PC-3 (cell line): Measurements from ENCODE around the gene MCU.

ENCODE experiments used
- EZH2 ChIP-seq: fragments of 300-600 bp; sonication (generic); IDR thresholded peaks from one replicate; pipeline ENCODE4 v1.6.1; 2017; ENCODE audit warnings: antibody characterized with exemption, mild to moderate bottlenecking, low read length; ENCODE audit not compliant: unreplicated experiment
- EZH2phosphoT487 ChIP-seq: fragments of 300-600 bp; sonication (generic); IDR thresholded peaks from 2 replicates; pipeline ENCODE4 v1.6.1; 2018; ENCODE audit warnings: mild to moderate bottlenecking, antibody characterized with exemption, low read length, borderline replicate concordance
- TF ChIP-seq, protein P1 (sequence below): fragments of 300-600 bp; sonication (generic); conservative IDR thresholded peaks from 2 replicates; pipeline ENCODE4 v1.5.1; 2017; ENCODE audit warnings: antibody characterized with exemption, low read depth, mild to moderate bottlenecking, low read length

DNA sequence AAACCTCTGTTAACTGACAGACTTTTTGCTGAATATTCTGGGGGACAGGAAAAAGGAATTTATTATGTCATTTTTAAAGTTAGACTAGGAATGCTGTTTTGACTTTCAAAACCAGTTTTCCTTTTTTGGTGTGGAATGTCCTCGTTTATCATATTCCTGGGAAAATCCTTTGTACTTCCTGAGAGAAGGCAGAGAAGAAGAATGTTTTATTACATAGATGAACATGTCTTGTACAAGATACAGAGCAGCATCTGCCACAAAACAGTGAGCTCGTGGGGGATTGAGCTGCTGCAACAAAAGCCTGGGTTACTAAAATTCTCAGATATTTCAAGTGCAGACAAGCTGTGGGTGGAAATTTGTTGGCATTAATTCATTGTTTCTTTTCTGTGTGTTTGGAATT, 20.2 kb downstream of the MCU start:
- TF ChIP-seq, protein P1, sequence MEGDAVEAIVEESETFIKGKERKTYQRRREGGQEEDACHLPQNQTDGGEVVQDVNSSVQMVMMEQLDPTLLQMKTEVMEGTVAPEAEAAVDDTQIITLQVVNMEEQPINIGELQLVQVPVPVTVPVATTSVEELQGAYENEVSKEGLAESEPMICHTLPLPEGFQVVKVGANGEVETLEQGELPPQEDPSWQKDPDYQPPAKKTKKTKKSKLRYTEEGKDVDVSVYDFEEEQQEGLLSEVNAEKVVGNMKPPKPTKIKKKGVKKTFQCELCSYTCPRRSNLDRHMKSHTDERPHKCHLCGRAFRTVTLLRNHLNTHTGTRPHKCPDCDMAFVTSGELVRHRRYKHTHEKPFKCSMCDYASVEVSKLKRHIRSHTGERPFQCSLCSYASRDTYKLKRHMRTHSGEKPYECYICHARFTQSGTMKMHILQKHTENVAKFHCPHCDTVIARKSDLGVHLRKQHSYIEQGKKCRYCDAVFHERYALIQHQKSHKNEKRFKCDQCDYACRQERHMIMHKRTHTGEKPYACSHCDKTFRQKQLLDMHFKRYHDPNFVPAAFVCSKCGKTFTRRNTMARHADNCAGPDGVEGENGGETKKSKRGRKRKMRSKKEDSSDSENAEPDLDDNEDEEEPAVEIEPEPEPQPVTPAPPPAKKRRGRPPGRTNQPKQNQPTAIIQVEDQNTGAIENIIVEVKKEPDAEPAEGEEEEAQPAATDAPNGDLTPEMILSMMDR = no peak
- no peak for TF ChIP-seq EZH2
- TF ChIP-seq EZH2phosphoT487 = no peak
